Measurements from ENCODE around the gene EXOC3L1. TPM values are rescaled to one million over a fixed set of nuclear protein-coding genes. Genes with fewer than 3 reads are reported as not detected.

The EXOC3L1 gene
- total and polyA plus RNA-seq, 2 of the 13 experiments (the other 11 are each of a cell fraction or from before 2014, with no cell fraction given): 0.12 TPM; not detected in 1

- no peak for TF ChIP-seq ZNF367 (CRISPR knock-in tag; IDR thresholded peaks at IDR 0.05; ENCODE audit: borderline replicate concordance)
- 0 out of 2 replicates have a peak, but pooled peaks have one; percentile 7 for TF ChIP-seq HOXA3 (CRISPR knock-in tag; IDR thresholded peaks at IDR 0.05)
- no peak for TF ChIP-seq NCOR1 (IDR thresholded peaks at IDR 0.05; ENCODE audit: borderline replicate concordance, low read length)
- TF ChIP-seq ZNF17 (CRISPR knock-in tag; IDR thresholded peaks at IDR 0.05): no peak
- TF ChIP-seq HMGA1 (CRISPR knock-in tag; conservative IDR thresholded peaks at IDR 0.05): no peak
- no peak for TF ChIP-seq MYPOP (CRISPR knock-in tag; IDR thresholded peaks at IDR 0.05)
- TF ChIP-seq IKZF5 (CRISPR knock-in tag; IDR thresholded peaks at IDR 0.05): no peak
- TF ChIP-seq DZIP1 (CRISPR knock-in tag; IDR thresholded peaks at IDR 0.05): no peak
- no peak for TF ChIP-seq ETV5 (CRISPR knock-in tag; IDR thresholded peaks at IDR 0.05; ENCODE audit: borderline replicate concordance)
- TF ChIP-seq ZNF12 (CRISPR knock-in tag; IDR thresholded peaks at IDR 0.05): no peak
- no peak for TF ChIP-seq ZNF704 (CRISPR knock-in tag; IDR thresholded peaks at IDR 0.05; ENCODE audit: borderline replicate concordance)
- TF ChIP-seq ZEB1 (IDR thresholded peaks at IDR 0.05; ENCODE audit: insufficient replicate concordance, low read depth): peak; percentile 23
- peak; percentile 25; the same call in 1 of the 2 replicates for TF ChIP-seq SP5 (CRISPR knock-in tag; IDR thresholded peaks at IDR 0.05; ENCODE audit: borderline replicate concordance, low read depth)
- no peak for TF ChIP-seq RARG (CRISPR knock-in tag; IDR thresholded peaks at IDR 0.05; ENCODE audit: low read depth)
- TF ChIP-seq FOSL2 (CRISPR knock-in tag; IDR thresholded peaks at IDR 0.05): 0 out of 2 replicates have a peak, but pooled peaks have one; percentile 4
- TF ChIP-seq HCFC1 (IDR thresholded peaks at IDR 0.05; ENCODE audit: low read depth, low read length): no peak
- no peak for TF ChIP-seq FOXP4 (CRISPR knock-in tag; IDR thresholded peaks at IDR 0.05)
- no peak; a peak in 1 of 4 replicates for TF ChIP-seq KLF16 (CRISPR knock-in tag; IDR thresholded peaks at IDR 0.05)
Measured at GRCh38 chr16:67158637-67159600, 31.0 kb downstream of the EXOC3L1 start (continued).

Data from HepG2 (cell line).